ENCODE data around the gene ZNF611.
A peak's percentile ranks its signal among the peaks of the same experiment; 100 is the strongest.
"Not testable (repeated sequence)": the region's sequence is repeated elsewhere in the genome, so short reads cannot be mapped to it uniquely, and the experiment has no call there.

ZNF611 gene

GRCh38 chr19:52715902-52716301 is 18.9 kb downstream of the ZNF611 start:
- FAIRE-seq = not testable (repeated sequence)

GRCh38 chr19:52715330-52715729 is 19.5 kb downstream of the ZNF611 start:
- not testable (repeated sequence) for FAIRE-seq

DNA sequence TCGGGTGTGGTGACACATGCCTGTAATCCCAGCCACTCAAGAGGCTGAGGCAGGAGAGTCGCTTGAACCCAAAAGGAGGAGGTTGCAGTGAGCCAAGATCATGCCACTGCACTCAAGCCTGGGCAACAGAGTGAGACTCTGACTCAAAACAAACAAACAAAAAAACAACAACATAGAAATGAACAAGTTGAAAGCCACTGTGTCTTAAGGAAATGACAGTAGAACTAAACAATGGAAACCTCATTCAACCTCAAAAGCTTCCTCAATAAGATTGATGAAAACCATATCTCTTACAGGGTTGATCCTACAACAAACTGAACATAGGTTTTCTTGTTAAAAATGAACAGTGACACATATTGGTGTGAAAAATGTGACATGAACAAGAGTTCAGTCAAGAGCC is 21.8 kb downstream of the ZNF611 start:
- peak; percentile 24 for FAIRE-seq

- FAIRE-seq = not testable (repeated sequence)
Measured at GRCh38 chr19:52711661-52712060, 23.2 kb downstream of the ZNF611 start.

DNA sequence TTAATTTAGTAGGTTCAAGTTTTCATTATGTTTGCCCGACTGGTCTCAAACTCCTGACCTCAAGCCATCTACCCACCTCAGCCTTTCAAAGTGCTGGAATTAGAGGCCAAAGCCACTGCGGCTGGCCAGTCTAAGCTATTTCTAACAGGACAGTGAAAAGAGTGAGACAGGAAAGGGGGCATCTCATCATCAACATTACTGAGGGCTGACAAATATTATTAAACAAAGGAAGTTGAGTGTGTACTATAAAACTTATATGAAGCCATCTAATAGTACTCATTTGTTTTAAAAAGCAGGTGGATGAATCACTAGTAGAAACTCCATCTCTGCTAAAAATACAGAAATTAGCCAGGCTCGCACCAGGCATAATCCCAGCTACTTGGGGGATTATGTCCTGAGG is 24.3 kb downstream of the ZNF611 start:
- FAIRE-seq = no peak

GRCh38 chr19:52705615-52706014 is 29.2 kb downstream of the ZNF611 start:
- not testable (repeated sequence) for FAIRE-seq

GRCh38 chr19:52703917-52704316 is 30.9 kb downstream of the ZNF611 start:
- no peak for FAIRE-seq

- FAIRE-seq = no peak
Measured at GRCh38 chr19:52700673-52701072, 34.2 kb downstream of the ZNF611 start.

GRCh38 chr19:52699555-52699954 is 35.3 kb downstream of the ZNF611 start:
- not testable (repeated sequence) for FAIRE-seq

DNA sequence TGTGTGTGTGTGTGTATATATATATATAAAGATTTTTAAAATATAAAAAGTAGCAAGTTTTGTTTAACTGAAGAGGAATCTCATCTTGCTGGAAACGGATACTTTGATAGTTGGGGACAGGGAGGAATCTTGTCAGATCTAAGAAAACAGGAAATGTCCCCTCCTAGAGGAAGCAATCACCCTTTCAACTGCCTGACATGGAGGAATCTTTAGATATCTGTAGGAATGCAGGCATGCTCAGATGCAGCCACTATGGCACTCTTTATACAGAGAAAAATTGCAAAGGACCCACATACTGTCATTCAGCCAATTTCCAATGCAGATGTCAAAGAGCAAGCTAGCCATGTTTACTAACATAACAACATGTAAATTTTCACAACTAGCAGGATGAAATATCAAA is 38.8 kb downstream of the ZNF611 start:
- no peak for FAIRE-seq

DNA sequence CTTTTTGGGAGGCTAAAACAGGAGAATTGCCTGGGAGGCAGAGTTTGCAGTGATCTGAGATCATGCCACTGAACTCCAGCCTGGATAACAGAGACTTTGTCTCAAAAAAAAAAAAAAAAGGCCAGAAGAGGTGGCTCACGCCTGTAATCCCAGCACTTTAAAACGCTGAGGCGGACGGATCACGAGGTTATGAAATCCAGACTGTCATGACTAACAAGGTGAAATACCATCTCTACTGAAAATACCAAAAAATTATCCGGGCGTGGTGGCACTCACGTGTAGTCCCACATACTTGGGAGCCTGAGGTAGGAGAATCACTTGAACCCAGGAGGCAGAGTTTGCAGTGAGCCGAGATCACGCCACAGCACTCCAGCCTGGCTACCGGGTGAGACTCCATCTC is 39.9 kb downstream of the ZNF611 start:
- FAIRE-seq = no peak

- FAIRE-seq = not testable (repeated sequence)
Measured at GRCh38 chr19:52694281-52694680, 40.6 kb downstream of the ZNF611 start.

DNA sequence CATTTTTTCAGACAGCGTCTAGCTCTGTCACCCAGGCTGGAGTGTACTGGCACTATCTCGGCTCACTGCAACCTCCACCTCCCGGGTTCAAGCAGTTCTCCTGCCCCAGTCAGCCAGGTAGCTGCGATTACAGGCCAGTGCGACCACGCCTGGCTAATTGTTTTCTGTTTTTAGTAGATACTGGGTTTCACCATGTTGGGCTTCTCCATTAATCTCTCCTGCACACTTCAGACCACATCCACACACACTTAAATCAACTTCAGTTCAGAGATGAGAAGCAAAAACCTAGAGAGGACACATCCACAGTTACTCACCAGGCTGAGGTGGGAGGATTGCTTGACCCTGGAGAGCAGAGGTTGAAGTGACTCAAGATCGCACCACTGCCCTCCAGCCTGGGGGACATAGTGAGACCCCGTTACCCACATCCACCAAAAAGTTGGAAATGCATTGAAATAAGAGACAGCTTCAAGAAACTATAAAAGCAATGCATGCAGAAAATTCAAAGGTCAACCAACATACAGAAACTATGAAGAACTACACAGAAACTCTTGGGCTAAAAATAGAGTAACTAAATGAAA is 42.3 kb downstream of the ZNF611 start:
- no peak for FAIRE-seq

- FAIRE-seq = no peak
Measured at GRCh38 chr19:52691737-52692136, 43.1 kb downstream of the ZNF611 start.

DNA sequence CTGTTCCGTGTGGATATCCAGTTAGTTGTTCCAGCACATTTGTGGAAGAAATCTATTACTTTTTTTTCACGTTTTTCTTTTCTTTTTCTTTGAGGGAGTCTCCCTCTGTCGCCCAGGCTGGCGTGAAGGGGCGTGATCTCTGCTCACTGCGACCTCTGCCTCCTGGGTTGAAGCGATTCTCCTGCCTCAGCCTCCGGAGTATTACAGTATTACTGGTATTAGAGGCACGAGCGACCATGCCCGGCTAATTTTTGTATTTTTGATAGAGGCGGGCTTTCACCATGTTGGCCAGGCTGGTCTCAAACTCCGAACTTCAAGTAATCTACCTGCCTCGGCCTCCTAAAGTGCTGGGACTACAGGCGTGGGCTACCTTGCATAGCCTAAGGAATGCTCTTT is 43.6 kb downstream of the ZNF611 start:
- no peak for FAIRE-seq

DNA sequence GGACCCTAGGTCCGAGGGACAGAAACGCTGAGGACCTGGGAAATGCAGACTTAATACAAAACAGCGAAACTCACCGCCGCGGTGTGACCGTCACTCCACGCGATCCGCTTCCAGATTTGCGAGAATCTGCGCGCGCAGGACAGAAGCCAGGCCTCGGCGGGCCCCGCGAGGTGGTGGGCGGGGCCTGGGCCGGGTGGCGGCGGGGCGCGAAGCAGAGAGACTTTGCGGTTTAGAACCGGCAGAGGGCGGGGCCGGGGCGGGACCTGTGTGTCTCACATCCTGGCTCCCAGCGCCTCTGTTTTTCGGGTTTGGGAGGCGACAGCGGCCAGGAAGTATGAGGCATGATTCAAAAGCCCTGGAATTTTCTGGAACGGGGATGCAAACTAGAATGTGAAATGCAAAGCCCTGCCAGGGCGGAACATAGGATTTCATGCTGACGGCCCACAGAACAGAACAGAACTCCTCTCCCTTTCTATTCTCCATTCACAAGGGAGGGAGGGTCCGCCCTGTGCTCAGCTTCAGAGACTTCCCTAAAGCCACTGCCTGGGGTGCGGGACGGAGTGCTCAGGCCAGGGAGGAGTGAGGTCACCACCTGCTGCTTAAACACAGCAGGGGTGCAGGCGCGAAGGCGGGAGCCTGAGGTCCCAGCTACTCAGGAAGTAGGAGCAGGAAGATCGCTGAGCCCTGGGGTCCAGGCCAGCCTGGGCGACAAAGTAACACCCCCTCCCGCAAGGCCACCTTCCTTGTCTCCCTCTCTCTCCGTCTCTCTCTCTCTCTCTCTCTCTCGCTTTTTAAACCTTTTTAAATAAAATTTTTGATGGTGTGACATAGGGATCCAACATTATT is 44.3 kb downstream of the ZNF611 start:
- FAIRE-seq = no peak

- no peak for FAIRE-seq
Measured at GRCh38 chr19:52689843-52690368, 44.9 kb downstream of the ZNF611 start.

DNA sequence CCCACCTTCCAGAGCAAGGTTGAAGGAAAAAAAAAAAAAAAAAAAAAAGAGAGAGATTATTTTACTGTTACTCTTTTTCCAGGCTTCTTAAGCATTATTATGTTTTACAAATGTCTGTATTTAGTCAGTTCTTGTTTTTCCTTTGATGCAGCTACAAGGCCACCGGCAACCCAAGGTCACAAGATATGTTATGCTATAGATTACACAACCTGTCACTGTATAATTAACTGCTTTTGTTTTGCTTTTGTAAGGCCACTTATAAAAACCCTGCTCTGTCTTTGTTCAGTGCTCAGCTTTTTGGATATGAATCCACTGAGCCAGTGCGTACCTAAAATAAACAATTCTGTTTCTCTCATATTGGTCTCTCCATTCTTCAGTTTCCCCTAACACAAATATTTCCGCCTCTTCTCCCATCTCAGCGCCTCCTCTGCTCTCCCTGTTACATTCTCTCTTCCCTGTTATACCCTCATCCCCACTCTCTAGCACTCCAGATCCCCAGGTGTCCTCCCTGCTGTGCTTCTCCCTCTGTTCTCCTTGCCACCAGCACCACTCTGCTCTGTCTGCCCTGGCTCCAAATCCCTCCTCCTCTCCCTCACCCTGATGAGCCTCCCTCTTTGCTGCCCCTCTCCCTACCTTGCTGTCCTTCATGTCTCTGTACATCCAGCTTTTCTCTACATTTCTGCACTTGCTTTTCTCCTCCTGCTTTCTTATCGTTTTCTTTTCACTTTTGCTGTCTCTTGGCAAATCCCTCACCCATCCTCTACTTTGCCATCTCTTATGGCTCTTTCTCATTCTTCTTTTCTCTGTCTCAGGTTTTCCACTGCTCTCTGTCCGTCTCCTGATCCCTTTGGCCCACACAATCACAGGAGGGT is 45.7 kb downstream of the ZNF611 start:
- not testable (repeated sequence) for FAIRE-seq

DNA sequence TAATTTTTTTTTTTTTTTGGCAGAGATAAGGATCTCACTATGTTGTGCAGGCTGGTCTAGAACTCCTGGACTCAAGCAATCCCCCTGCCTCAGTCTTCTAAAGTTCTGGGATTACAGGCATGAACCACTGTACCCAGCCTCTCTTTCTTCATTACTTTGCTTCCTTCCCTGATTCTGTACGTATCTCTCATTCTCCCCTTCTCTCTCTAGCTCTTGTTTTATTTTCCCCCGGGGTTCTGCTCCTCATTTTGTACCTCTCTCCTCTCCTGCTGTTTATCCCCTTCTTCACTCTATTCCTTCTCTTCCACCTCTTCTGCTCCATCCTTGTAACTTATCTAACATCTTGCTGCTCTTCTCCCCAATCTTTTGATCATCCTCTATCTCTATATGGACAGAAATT is 46.5 kb downstream of the ZNF611 start:
- no peak for FAIRE-seq

DNA sequence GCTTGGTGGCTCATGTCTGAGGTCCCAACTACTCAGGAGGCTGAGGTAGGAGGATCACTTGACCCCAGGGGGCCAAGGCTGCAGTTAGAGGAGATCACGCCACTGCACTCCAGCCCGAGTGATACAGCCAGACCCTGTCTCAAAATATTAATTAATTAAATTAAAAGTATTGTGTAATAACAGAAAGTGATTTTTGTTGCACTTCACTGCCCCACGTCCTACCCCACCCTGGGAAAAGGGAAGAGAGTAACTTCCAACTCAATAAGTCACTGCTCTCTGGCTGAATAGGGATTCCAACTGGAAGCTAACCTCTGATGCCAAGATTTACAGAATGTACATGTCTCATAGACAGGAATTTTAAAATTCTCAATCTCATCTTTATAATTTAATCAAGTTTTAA is 47.2 kb downstream of the ZNF611 start:
- FAIRE-seq = no peak

DNA sequence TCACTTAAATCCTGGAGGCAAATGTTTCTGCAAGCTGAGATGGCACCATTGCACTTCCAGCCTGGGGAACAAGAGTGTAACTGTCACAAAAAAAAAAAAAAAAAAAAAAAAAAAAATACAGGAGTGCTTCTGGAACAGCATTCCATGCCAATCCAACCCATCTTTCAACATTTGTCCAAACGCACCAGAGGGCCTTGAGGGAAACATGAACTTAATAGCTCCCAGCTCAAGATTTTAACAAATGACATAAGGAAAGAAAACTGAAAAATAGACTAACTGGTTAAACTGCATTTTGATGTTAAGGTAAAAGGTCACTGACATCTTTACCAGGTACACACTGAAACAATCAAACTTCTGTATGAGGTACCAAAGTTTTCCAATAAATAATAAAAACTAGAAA is 49.0 kb downstream of the ZNF611 start:
- no peak for FAIRE-seq

DNA sequence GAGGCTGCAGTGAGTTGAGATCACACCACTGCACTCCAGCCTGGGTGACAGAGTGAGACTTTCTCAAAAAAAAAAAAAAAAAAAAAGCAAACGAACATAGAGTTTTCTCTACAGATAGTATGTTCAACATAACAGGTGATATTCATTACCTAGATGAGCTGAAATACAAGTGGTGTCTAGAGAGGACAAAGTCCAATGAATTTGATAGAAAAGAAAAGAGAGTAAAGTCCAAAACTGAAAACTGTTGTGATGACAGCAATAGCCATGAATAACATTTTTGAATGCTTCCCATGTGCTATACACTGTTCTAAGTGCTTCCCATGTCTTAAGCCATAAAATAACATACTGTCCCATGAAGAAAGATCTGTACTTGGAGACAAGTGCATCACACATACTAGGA is 53.6 kb downstream of the ZNF611 start:
- not testable (repeated sequence) for FAIRE-seq

GRCh38 chr19:52679598-52679997 is 55.2 kb downstream of the ZNF611 start:
- FAIRE-seq = no peak
